HG02884 (cell line): ENCODE data around the gene PRM3.

ENCODE experiments used
- ATAC-seq: cut with Tn5 transposase; IDR thresholded peaks from one replicate; pipeline ENCODE4 v1.9.1; 2021; ENCODE audit warnings: mild to moderate bottlenecking, moderate library complexity; ENCODE audit not compliant: unreplicated experiment

PRM3 gene

GRCh38 chr16:11259655-11260595 is 13.5 kb downstream of the PRM3 start:
- no peak for ATAC-seq

DNA sequence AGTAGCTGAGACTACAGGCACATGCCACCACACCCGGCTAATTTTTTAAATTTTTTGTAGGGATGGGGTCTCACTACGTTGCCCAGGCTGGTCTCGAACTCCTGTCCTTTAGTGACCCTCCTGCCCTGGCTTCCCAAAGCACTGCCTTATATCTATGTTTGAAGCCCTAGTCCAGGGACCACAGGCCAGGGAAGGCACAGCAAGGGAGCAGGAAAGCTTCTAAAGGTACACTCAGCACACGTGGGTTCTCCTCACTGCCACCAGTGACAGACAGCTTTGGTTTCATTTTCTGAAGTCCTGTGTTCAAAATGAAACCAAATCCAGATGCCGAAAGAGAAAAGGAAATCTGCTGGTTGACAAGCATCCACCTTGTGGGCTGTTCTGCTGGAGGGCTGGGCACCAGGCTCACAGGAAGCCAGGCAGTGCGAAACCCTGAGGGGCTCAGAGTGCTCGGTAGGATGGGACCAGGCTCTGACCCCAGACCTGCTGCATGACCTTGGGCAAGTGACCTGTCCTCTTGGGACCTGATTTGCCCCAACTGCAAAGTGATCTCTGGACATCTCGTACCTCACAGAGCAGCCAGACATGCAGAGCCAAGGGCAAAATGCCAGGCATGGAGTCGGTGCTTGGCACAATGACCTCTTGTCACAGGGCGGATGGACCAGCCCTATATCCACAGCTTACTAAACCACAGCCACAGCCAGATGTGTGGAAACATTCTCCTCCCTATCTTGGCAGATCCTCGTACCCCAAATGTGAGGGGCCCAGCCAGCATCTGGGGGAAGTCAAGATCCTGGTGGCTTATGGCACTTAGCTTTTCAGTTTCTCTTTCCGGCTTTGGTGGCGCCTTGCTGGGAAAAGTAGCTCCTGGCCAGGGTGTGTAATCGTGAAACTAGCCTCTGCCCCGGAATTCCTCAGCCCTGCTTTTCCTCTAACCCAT is 14.6 kb downstream of the PRM3 start:
- ATAC-seq = no peak

- no peak for ATAC-seq
These were observed 16.1 kb downstream of the PRM3 start for GRCh38 chr16:11257131-11257938.

DNA sequence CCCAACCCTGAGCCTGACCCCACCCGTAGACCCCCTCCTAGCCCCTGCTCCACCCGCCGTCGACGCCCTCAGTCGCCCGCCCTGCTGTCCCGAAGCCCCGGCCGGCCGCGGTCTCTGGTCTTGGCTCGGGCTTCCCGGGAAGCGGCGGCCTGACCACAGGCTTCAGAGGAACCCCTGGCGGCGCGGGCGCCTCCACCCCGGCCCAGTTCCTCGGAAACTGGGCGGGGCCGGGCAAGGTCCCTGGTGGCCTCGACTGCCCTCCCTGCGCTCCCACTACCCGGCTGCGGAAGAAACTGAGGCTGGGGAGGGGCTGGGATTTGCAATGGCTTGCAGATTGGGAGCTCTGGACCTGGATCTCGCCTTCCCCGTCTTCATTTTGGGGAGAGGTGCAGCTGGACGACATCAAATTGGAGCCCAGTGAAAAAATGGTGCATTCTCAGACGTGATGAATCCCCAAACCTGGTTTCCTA is 16.7 kb downstream of the PRM3 start:
- no peak for ATAC-seq

DNA sequence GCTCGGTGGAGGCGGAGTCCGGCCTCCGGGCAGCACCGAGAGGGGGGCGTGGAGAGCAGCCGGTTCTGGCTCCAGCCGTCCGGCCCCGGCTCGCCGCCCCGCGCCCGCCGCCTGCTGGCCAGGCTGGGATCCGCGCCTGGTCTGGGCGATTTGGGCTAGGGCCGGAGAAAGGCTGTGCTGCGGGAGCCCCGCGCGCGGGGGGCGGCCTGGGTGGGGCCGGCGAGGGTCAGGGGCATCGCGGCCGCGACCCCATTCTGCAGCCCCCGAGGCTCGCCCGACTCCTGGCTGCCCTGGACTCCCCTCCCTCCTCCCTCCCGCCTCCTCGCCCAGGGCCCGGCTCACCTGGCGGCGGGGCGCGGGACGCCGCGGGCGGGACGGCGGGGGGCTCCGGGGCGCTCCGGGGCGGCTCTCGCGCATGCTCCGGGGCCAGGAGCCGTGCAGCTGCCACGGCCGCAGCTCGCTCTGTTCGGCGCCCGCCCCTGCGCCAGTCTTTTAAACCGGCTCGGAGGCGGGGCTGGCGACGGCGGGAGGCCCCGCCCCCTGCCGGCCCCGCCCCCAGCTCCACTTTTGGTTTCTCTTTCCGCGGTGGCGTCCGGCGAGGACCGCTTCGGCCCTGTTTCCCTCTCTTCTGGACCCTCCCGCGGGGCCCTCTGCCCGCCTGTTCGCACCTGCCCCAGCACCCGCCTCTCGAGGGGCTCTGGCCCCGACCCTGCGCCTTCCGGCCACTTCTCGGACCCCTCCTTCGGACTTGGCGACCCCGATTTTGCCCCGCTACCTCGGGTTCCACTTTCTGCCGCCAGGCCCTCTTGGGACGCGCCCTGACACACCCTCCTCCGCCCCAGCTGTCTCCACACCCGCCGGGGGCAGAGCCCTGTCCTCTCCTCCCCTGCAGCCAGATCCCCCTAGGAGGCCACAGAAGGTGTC is 17.4 kb downstream of the PRM3 start, which contains the start of gene SOCS1:
TSS of gene SOCS1 (minus strand) at position 468 of the 924 bp plus-strand sequence. CDS start 726 bp downstream, outside the sequence.
- peak; percentile 45 for ATAC-seq

GRCh38 chr16:11254913-11255736 is 18.3 kb downstream of the PRM3 start:
- peak; percentile 2 for ATAC-seq

- no peak for ATAC-seq
These were observed 19.2 kb downstream of the PRM3 start for GRCh38 chr16:11253995-11254912.

- ATAC-seq = no peak
These were observed 20.1 kb downstream of the PRM3 start for GRCh38 chr16:11253009-11253994.

DNA sequence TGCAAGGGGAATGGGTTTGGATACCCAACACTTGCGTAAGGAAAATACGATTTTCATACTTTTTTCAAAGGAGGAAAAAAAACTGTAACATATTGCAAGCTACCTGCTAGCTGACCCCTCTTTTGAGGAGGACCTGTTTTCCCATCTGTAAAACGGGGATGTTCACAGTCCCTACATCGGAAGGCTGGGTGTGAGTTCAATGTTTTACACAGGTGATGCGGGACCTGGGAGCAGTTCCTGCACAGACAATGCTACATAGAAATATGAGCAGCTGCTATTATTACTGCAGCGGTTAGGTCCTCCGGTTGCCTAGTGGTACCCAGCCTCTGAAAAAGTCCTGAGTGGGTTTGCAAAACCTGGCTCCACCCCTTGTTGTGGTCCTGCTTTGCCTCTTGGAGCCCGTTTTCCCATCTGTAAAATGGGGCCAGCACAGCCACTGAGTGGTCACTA is 20.9 kb downstream of the PRM3 start:
- ATAC-seq = no peak

DNA sequence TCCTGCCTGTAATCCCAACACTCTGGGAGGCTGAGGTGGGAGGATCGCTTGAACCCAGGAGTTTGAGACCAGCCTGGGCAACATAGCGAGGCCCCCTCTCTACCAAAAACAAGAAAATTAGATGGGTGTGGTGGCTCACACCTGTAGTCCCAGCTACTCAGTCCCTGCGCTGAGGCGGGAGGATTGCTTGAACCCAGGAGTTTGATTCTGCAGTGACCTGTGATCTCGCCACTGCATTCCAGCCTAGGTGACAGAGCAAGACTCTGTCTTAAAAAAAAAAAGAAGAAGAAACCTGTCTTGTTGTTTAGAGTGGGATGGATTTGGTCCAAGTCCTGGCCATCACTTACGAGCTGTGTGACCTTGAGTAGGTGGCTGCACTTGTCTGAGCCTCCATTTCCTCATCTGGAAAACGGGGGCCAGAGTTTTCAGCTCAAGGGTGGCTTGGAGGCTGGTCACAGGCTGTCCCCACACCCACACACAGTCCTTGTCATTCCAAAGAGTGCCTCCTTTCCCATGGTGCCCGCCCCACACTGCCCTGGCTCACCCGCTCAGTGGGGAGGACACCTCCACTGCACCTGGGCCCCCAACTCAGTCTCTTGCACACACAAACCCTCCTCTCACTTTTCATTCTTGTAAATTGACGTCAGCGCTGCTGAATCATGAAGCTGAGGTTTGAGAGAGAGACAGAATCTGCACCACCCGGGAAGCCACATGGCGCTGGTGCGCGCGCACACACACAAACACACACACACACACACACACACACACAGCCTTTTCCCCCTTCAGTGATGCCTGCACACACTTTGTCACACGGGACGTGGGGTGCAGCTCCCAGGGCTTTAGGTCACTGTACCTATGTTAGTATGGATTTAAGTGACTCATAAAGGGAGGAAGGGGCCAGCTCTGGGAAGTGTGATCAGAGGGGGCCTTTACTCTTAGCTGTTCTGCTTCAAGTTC is 21.6 kb downstream of the PRM3 start:
- ATAC-seq = no peak

GRCh38 chr16:11250786-11251524 is 22.5 kb downstream of the PRM3 start:
- no peak for ATAC-seq

- ATAC-seq = no peak
These were observed 23.2 kb downstream of the PRM3 start for GRCh38 chr16:11250091-11250785.

DNA sequence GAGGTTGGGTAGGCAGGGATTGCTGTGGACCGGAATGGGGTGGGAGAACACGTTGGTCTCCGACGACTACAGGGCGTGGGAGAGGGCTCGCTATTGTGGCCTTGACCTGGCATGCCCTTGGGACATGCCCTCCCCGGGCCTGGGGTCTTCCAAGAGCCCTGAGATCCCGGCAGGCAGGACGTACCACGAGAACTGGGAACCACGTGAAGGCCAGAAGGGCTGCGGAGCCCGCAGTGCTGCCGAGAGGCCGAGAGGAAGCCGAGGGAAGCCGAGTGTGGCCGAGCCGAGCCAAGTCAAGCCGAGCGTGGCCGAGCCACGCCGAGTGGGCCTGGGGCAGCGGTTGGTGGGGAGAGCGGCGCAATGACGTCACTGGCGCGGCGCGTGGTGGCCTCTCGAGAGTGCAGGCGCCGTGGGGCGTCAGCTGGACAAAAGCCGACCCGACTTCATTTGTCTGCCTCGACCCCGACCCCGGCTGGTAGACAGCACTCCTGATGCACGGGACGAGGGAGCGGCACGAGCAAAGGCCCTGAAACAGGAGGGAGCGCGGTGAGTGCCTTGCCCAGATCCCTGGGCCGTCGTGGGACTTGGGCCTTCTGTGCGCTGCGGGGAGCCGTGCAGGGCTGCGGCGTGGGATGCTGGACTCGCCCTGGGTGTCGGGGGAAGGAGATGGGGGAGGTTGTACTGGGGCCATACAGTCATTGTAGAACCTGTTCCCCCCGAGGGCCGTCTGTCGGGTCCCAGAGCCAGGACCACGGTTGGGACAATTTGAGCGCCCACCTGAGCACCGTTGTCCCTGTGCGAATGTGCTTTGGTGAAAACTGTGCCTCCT is 24.0 kb downstream of the PRM3 start:
- no peak for ATAC-seq
